OCI-M2 (cell line): ENCODE results near the gene SH3GL2.

Experiments used
- DNase-seq: peaks from one replicate; lab custom pipeline; 2025; ENCODE audit not compliant: unreplicated experiment; lab: John Stamatoyannopoulos, UW

SH3GL2 gene

GRCh38 chr9:17578911-17579793 is at the start of gene SH3GL2:
TSS of gene SH3GL2 (plus strand) at chr9:17579066.
- DNase-seq: no peak

- DNase-seq: no peak
Measured at GRCh38 chr9:17531642-17532254, 47.1 kb upstream of the SH3GL2 start.

- no peak for DNase-seq
Measured at GRCh38 chr9:17532461-17532860, 46.4 kb upstream of the SH3GL2 start.

GRCh38 chr9:17535176-17535575 is 43.7 kb upstream of the SH3GL2 start:
- no peak for DNase-seq

DNA sequence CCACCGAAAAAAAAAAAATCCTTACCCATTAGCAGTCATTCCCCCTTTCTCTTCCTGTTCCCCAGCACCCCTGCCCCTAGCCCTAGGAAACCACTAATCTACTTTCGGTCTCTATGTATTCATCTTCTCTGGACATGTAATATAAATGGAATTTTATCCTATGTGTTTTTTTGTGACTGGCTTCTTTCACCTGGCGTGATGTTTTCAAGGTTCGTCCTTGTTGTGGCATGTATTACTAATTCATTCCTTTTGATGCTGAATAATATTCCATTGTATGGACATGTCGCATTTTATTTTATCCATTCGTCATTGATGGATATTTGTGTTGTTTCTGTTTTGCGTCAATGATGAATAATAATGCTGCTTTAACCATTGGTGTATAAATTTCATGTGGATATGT is 42.8 kb upstream of the SH3GL2 start:
- no peak for DNase-seq

DNA sequence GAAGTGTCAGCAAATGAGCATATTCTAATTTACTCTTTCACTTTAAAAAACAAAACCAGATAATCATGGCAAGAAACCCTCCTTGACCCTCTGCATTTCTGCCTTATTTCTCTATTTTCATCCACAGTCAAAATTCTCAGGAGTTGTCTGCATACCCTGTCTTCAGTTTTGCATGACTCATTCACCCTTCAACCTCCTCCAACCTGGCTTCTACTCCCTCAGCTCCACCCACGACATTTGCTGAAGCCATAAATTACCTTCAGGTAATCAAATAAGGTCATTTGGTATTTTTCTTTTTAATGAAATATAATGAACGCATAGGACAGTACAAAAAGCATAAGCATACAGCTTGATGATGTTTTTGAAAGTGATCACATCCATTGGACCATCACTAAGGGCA is 27.8 kb upstream of the SH3GL2 start:
- no peak for DNase-seq

- no peak for DNase-seq
Measured at GRCh38 chr9:17555362-17556054, 23.4 kb upstream of the SH3GL2 start.

GRCh38 chr9:17556255-17556654 is 22.6 kb upstream of the SH3GL2 start:
- DNase-seq: no peak

GRCh38 chr9:17556935-17557334 is 21.9 kb upstream of the SH3GL2 start:
- no peak for DNase-seq

DNA sequence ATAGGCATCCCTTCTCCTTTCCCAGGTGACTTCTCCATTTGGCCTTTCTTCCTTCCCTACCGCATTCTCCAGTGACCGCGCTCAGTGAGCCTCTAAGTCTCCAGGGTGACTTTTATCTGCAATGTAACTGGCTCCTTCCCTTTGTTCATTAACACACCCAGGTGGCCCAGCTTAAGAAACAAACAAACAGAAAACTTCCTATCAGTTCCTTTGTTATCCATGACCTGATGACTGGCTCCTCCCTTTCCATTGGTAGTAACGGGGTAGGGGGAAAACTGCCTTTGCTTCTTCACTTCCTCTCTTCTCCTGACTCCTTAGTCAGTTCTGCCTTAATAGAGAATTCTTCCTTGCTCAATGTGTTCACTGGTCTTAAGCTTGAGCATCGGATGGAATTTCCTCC is 7.0 kb upstream of the SH3GL2 start:
- no peak for DNase-seq

DNA sequence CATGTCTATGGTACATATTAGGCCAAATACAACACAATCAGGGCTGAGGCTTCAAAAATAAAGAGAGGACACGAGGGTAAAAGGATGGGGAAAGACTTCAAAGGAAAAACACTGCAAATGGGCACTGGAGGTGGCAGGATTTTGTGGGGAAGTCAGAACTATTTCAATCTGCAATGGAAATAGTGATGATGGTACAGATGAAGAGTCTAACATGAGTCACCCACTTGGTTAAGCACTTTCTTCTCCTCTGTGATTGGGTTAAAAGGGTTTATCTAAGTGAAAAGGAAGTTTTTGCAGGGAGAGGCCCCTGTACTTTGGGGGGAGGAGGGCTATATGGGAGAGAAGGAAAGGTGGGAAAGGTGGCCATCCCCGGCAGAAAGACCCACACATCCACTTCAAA is 4.5 kb upstream of the SH3GL2 start:
- no peak for DNase-seq

DNA sequence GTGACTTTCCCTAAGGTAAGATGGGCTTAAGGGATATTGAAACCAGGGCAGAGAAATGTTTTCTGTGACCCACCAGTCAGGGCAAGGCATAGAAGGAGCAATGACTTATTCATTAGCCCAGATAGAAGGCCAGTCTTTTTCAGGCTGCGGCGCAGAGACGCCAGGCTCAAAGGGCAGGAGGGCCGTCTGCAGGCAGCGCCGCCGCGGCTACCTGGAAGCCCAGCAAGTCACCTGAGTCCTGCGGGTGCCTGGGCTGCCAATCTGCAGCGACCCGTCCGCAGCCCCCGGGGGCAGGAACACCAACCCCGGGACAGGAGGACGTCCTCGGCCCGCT is 322 bp upstream of the SH3GL2 start:
- DNase-seq: no peak

DNA sequence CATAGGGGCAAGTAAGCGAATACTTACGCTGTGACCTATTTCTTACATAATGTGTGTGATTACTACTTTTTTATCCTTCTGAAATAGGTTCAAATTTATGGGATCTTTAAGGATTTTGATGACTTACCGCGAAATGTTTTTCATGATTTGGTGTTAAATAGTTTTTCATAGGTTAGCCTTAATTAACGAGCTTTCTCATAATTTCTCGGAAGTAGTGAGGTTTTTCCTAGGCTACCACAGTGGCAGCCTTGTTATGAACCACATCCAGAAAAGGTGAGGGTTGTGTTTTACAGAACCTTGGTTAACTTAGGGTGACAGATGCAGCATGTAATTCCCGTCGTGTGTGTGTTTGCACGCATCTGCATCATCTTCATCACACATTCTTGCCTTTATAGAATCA is 1.3 kb downstream of the SH3GL2 start:
- no peak for DNase-seq

GRCh38 chr9:17587113-17587512 is 8.2 kb downstream of the SH3GL2 start:
- DNase-seq: no peak

GRCh38 chr9:17588395-17588794 is 9.5 kb downstream of the SH3GL2 start:
- DNase-seq: no peak

DNA sequence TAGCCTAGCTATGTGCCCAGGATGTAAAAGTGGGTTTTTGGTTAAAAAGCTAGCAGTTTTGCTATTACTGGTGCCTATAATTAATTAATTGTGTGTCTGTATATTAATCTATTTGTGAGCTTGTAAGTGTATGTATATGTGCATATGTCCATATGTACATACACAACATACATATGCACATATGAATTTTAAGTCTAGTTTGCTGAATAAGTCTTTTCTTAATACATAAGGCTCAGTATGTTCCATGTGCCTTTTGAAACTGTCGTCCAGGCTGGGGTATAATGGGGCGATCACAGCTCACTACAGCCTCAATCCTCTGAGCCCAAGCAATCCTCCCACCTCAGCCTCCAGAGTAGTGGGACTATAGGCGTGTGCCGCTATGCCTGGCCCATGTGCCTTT is 10.1 kb downstream of the SH3GL2 start:
- no peak for DNase-seq

DNA sequence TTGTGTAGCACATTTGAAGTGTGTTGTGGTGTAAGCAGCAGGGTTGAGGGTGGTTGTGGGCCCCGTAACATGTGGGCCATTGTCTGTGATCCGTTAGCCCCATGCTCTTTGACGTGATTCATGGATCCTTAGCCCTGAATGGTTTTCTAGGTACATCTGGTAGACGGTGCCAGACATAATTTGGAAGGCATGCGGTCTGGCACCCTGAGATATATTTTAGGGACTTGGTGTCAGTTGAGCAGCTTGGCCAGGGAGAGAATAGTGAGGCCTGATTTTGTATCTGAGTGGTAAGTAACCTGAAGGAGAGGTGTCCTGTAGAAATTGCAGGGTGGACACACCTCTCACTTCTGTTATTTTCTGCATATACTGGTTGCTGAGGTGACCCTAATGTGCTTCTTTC is 10.9 kb downstream of the SH3GL2 start:
- no peak for DNase-seq

DNA sequence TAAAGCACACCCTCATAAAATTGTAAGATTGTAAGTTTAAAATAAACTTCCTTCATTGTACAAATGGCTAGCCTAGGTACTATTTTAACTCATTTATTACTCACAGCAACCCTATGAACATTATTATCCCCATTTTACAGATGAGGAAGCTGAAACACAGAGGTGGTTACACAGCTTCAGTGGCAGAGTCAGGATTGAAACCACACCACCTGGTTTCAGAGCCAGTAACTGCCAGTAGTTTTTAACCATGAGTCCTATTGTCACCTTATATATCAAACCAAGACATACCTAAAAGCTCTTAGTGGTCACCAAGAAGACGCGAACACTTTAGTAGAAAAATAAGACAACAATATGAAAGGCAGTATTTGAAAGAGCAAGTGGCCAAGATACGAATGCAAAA is 16.1 kb downstream of the SH3GL2 start:
- no peak for DNase-seq

DNA sequence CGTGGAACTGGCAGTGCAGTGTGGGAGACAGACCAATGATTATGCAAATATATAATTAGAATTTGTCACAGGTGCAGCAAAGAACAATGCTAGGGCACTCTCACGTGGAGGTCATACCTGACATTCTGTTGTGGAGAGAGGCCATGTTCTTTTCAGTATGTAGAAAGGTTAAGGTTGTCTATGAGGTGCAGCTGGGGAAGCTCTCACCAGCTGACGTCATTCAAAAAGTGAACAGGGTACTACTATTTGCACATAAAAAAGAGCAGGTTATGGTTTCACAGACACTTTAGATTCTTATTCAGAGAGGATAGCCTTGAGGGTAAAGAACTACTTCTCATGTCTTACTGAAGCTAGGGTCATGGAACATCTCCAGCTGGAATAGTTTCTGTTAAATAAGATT is 19.1 kb downstream of the SH3GL2 start:
- DNase-seq: no peak

DNA sequence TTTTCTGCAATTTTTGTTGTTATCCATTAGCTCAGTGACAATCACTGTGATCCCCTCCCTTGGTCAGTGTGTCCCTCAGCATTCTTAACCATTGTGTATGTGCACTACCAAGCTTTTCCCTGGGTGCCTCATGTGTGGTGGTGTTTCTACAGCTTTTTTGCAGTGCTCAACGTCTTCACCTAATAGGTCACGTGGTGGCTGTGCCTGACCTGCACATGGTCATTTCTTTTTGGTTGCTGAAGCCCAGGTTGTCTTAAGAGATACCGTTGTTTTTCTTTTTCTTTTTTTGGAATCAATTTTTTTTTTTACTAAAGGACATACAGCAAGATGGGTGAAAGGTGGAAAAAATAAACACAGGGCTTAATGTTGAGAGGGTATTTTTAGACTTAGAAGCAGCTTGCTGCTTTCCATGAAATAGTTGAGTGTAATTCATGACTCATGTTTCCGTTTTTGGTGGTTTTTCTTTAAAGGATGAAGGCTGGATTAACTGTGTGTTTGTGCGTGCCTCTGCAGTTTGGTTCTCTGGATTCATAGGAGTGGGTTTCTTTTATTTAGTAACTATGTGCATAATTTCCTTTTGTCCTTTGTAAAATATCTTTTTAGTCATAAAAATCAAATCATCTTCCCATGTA is 22.2 kb downstream of the SH3GL2 start:
- DNase-seq: no peak

- DNase-seq: no peak
Measured at GRCh38 chr9:17604556-17604955, 25.7 kb downstream of the SH3GL2 start.
